Stimulated activated CD4-positive, alpha-beta T cell treated with anti-CD3 and anti-CD28 coated beads, Interleukin-2, amount 100 ng/mL, for 24 hours (primary cell): Measurements from ENCODE around the gene PREX1.

ENCODE experiments used
- DNase-seq, 2 donors: peaks; one replicate each; pipeline ENCODE4 v3.0.0-alpha.2; 2020

The PREX1 gene

GRCh38 chr20:48695255-48695654 is 132.5 kb downstream of the PREX1 start:
- DNase-seq: no peak

- DNase-seq: no peak
Observed at GRCh38 chr20:48694381-48694865, 133.4 kb downstream of the PREX1 start.

- DNase-seq: no peak
Observed at GRCh38 chr20:48691523-48691922, 136.3 kb downstream of the PREX1 start.

GRCh38 chr20:48690888-48691287 is 136.9 kb downstream of the PREX1 start:
- DNase-seq: no peak

GRCh38 chr20:48689874-48690571 is 137.8 kb downstream of the PREX1 start:
- DNase-seq: no peak

- DNase-seq: no peak
Observed at GRCh38 chr20:48689388-48689787, 138.4 kb downstream of the PREX1 start.

GRCh38 chr20:48688579-48688978 is 139.2 kb downstream of the PREX1 start:
- DNase-seq: no peak

- no peak for DNase-seq
Observed at GRCh38 chr20:48687117-48687800, 140.5 kb downstream of the PREX1 start.

- DNase-seq: no peak
Observed at GRCh38 chr20:48686238-48687116, 141.3 kb downstream of the PREX1 start.

- no peak for DNase-seq
Observed at GRCh38 chr20:48685300-48685699, 142.5 kb downstream of the PREX1 start.

- DNase-seq: no peak
Observed at GRCh38 chr20:48684501-48685041, 143.2 kb downstream of the PREX1 start.

- no peak for DNase-seq
Observed at GRCh38 chr20:48683467-48684175, 144.2 kb downstream of the PREX1 start.

GRCh38 chr20:48682529-48683363 is 145.1 kb downstream of the PREX1 start:
- DNase-seq: no peak

GRCh38 chr20:48681873-48682426 is 145.8 kb downstream of the PREX1 start:
- DNase-seq: no peak

GRCh38 chr20:48681201-48681872 is 146.5 kb downstream of the PREX1 start:
- DNase-seq: no peak

GRCh38 chr20:48680650-48681049 is 147.1 kb downstream of the PREX1 start:
- DNase-seq: no peak

GRCh38 chr20:48679599-48679998 is 148.2 kb downstream of the PREX1 start:
- peak in 1 of 2 donors; percentile 19 for DNase-seq

- DNase-seq: no peak
Observed at GRCh38 chr20:48679011-48679410, 148.8 kb downstream of the PREX1 start.

- DNase-seq: no peak
Observed at GRCh38 chr20:48678421-48678820, 149.4 kb downstream of the PREX1 start.

- no peak for DNase-seq
Observed at GRCh38 chr20:48676795-48677460, 150.9 kb downstream of the PREX1 start.
